ENCODE measurements around the gene CLCN4.

DNA sequence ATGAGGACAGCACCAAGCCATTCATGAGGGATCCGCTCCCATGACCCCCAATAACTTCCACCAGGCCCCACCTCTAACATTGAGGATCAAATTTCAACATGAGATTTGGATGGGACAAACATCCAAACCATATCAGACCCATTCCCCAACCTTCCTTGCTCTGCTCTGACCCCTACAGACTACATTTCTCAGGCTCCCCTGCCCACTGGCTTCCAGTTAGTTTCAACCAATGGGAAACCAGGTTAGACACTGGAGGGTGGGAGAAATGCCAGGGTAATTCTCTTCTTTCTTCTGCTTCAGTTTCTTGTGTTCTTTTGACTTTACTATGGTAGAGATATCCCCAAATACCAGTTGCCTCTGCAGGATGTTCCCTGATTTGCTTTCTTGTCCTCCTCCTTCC lies 125.7 kb downstream of the CLCN4 start:
- TF ChIP-seq CTCF (IDR thresholded peaks at IDR 0.05): no peak
- no peak for TF ChIP-seq POLR2A (IDR thresholded peaks at IDR 0.05)
